DMS114 treated with DMSO at 0.1 percent for 48 hours (cell line): Measurements from ENCODE around the gene DSC1.
"Not testable (repeated sequence)": the region's sequence is repeated elsewhere in the genome, so short reads cannot be mapped to it uniquely, and the experiment has no call there.

Experiments
- DNase-seq: peaks from one replicate; lab custom pipeline; 2025; ENCODE audit not compliant: unreplicated experiment; lab: John Stamatoyannopoulos, UW

Gene DSC1

DNA sequence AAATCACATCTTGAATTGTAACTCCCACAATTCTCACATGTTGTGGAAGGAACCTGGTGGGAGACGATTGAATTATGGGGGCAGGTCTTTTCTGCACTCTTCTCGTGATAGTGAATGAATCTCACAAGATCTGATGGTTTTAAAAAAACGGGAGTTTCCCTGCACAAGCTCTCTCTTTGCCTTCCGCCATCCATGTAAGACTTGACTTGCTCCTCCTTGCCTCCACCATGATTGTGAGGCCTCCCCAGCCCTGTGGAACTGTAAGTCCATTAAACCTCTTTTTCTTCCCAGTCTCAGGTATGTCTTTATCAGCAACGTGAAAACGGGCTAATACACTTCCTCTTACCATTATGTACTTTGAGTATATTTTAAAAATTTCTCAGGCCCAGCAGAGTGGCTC, 14.7 kb upstream of the DSC1 start:
- not testable (repeated sequence) for DNase-seq

DNA sequence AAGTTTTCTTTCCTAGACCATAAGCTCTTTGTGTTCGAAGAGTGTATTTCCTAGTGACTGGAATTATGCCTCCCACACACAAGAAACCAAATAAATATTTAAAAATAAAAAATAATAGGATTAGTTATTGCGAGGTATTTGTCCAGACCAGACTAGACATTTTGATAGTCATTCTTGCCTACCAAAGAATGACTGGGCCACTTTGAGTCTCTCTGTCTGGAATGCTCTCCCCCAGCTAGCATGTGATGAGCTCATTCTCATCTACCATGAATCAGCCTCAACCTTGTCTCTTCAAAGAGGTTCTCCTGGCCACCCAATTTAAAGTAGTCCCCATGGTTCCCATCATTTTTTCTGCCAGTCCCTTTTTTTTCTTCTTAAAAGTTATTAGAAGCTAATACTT, 13.9 kb upstream of the DSC1 start:
- no peak for DNase-seq

DNA sequence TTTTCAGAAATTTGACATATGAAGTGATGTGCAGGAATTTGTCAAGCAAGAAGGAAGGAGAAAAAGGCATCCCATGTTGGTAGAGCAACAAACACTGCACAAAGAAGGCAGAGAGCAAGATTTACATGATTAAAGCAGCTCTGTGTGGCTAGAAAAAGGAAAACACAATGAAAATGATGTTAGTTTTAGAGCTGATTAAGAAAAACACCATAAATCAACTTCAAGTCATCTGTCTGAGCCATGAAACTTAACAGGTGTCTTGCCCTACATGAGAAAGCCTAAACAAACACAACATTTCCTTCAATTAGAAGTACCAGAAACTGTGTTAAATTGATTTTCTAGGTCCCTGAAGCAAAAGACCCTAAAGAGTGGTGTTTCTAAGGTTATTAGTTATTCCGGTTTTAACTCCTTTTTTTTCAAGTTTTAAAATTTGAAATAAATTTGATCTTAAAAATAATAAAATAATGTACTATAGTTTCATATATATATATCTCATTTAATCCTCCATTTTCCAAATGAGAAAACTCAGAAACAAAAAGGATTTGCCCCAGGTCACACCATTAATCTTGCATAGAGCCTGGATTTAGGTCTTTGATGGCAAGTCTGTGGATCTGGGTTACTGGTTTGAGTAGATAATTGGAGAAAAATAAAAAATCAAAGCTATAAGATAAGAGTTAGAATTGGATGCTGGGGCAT, 8.6 kb upstream of the DSC1 start:
- no peak for DNase-seq

GRCh38 chr18:31170335-31170734, 7.7 kb upstream of the DSC1 start:
- DNase-seq, result no peak

DNA sequence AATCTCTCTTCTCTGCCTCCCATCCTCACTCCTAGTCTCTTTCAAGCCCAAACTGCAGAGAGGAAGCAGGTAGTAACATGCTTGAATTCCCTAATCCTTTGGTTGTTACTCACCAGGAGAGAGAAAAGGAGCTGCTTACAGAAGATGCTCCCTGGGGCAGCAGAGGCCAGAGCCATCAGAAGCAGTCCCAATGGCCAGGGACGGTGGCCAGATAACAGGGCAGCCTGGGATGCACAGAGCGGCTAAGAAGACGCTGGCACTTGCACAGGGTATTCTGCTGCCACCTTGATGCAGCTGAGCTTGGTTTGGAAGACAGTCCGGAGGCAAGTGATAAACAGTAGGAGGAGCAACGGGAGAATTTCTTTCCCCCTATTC, 250 bp downstream of the DSC1 start:
- no peak for DNase-seq

DNA sequence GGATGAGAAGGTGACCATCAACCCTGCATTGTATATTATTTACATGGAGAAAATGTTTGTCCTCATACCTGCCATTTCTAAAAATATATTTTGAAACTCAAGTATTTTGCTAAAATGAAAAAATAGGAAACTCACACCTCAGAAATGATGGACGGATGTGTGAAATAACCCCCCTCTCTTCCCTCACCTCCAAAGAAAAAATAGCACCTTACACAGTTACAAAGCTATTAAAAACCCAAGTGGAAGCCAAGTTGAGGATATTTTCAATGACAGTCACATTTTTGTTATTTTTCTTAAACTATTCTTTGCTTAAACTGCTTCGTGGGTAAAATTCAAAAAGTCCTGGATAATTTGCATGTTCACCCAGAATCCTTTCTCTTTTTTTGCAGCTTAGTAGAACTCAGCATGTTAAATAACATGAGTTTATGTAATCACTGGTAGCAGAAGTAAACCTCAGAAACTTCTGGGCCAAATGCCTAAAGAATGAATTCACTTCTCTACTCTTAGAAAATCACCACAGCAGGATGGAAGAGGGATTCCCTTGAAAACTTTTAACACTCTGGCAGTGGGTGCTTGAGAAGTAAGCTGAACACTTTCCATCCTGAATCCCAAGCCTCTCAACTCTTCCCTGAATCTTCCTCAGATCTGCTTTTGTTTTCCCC, 768 bp downstream of the DSC1 start:
- DNase-seq, result no peak

DNA sequence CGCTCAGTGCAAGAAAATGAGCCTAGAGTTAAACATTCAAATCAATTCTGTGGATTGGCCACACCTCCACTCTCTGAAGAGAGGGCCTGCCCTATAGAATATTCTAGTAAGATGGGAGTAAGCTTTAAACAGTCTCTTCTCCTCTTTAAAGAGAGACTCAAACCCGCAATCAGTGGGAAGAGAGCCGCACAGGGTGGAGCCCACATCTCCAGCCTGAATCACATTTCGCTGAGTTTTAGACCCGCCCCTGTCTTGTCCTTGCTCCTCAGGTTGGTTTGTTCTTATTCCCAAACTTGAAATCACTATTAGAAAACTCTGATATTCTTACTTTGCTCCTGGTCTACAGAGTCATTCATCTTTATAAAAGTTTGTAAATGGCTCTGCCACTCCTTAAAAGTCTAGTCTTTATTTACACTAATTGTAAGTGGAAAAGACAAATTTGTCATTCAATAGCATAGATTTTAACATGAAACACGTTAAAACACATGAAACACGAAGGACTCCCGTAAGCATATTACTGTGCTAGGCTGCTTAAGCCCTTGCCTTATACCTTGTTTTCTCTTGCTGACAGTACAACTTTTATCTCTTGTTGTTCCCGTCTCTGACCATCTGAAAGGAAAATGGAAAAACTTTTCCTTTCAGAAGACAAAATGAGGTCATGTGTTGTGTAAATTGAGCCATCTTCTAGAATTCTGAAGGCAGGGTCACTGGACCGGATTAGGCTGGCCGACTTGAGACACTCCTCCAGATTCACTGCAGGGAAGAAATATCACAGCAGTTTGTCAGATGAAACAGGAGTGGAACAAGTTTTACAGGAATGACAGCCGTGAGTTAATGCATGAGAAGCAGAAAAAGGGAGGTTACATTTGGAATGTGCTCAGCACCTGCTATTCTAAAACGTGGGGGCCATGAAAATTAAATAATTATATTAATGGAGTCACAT, 5.6 kb downstream of the DSC1 start:
- DNase-seq, result no peak

- no peak for DNase-seq
Observed at GRCh38 chr18:31155498-31155897, 7.2 kb downstream of the DSC1 start.

- DNase-seq, result no peak
Observed at GRCh38 chr18:31154181-31154580, 8.5 kb downstream of the DSC1 start.

- no peak for DNase-seq
Observed at GRCh38 chr18:31149351-31149750, 13.3 kb downstream of the DSC1 start.

DNA sequence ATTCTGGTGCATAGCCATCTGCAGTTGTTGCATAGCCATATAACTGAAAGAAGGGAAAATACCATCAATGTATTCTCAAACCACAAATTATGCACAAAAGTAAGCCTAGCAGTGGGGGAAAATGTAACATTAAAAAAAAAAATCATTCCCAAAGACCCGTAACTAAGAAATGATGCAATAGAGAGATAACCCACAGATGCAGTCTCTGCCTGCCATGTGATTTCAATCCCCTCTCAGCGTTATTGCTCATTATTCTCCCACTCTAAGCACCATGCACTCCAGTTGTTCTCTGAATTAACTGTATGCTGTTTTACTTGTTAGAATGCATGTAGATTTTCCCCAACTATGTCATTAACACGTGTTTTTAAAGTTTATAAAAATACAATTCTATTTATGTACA, 14.1 kb downstream of the DSC1 start:
- DNase-seq, result no peak

- DNase-seq, result no peak
Observed at GRCh38 chr18:31146809-31147208, 15.8 kb downstream of the DSC1 start.

GRCh38 chr18:31143025-31143424, 19.6 kb downstream of the DSC1 start:
- DNase-seq, result no peak

DNA sequence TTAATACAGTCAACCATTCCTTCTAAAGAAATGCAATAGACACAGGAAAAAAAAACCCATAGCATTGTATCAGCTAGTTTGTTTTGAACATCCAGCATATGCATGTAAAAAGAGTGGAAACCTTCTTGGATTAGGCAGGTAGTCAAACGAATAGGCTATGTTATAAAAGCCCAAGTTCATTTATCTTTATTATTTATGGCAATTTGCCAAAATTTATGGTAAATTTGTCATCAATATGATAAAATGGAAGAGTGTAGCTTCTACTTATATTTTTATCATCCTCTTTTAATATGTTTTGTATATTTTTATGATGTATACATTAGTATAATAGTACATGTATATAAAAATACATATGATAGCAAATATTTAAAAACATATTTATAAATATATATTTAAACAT, 23.9 kb downstream of the DSC1 start:
- no peak for DNase-seq

DNA sequence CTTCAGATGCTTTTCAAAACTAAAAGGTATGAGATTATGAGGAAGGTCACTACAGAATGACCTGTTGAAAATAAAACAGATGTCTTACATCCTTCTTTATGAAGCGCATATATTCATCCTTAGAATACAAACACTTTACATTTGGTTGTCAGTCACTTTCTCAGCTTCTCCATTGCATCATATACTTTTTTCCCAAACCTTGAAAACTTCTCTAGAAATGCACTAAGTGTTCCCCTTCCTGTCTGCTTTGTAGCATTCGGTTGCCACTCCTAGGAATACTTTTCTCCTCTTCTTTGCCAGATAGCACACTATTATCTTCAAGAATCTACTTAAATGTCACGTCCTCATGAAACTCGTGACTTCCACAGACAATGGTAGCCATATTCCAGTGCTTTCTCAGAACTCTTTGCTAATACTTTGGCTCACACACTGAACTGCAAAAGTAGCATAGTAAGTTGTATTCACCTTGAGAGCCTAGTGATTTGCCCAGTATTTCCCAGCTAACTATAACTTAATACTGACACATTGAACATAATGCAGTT, 27.6 kb downstream of the DSC1 start:
- DNase-seq, result no peak

GRCh38 chr18:31129398-31130115, 33.1 kb downstream of the DSC1 start:
- DNase-seq, result no peak

- no peak for DNase-seq
Observed at GRCh38 chr18:31125878-31126277, 36.8 kb downstream of the DSC1 start.

DNA sequence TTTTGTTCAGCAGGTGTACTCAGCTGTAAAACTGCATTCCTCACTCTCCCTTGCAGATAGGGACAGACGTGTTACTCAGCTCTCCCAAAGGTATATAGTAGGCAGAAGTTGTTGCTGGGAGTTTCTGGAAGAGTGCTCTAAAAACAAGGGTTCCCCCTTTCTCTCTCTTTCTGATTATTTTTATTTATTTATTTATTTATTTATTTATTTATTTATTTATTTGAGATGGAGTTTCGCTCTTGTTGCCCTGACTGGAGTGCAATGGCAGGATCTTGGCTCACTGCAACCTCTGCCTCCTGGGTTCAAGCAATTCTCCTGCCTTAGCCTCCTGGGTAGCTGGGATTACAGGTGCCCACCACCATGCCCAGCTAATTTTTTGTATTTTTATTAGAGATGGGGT, 39.5 kb downstream of the DSC1 start:
- not testable (repeated sequence) for DNase-seq

DNA sequence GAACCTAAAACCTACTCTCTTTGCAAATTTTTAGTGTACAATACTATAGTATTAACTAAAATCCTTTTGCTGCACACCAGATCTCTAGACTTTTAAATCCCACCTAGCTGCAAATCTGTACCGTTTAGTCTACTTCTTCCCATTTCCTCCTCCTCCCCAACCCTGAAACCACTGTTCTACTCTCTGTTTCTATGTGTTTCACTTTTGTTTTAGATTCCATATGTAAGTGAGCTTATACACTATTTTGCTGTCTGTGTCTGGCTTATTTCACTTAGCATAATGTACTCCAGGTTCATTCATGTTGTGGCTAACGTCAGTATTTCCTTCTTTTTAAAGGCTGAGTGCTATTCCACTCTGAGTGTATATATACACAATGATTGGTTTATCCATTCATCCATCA, 42.1 kb downstream of the DSC1 start:
- DNase-seq, result no peak

GRCh38 chr18:31116853-31117595, 45.6 kb downstream of the DSC1 start:
- DNase-seq, result no peak
